OCI-LY7 (cell line): ENCODE measurements around the gene KCNIP1.

Experiments used
- CTCF ChIP-seq: fragments of 200-600 bp; sonication (generic); conservative IDR thresholded peaks from 2 replicates; pipeline ENCODE4 v1.5.1; 2014; ENCODE audit warnings: mild to moderate bottlenecking, antibody characterized with exemption, low read length, moderate library complexity, mixed read lengths
- EZH2phosphoT487 ChIP-seq: fragments of 200-600 bp; sonication (generic); IDR thresholded peaks from 2 replicates; pipeline ENCODE4 v1.6.1; 2018; ENCODE audit warnings: low read depth, borderline replicate concordance, mild to moderate bottlenecking, mixed run types, antibody characterized with exemption, low read length, moderate library complexity, mixed read lengths

- TF ChIP-seq CTCF (no peak), EZH2phosphoT487 (no peak)
These were observed 241.8 kb downstream of the KCNIP1 start for GRCh38 chr5:170745481-170746071.
